K562 (cell line): Measurements from ENCODE around the gene ITPR3. TPM values are rescaled to one million over a fixed set of nuclear protein-coding genes. Genes with fewer than 3 reads are reported as not detected.
A peak's percentile ranks its signal among the peaks of the same experiment; 100 is the strongest.

Source experiments
- ATAC-seq: fragments of 200-7000 bp; cut with Tn5 transposase; 3 replicates; pipeline ENCODE4 v1.9.1; 2020; ENCODE audit warnings: moderate library complexity
- BruUV-seq: library from RNA; stranded (reverse); fragments of 400-500 nt; replicated peaks from 2 replicates; lab custom pipeline; 2021; lab: Mats Ljungman, UMichigan
- CTCF ChIA-PET: fragments of 300-600 bp; formaldehyde crosslinking; extraction: SDS; loops from one replicate; lab custom pipeline; 2021; ENCODE audit warnings: low intra/inter-chr PET ratio; lab: Yijun Ruan, JAX
- POLR2A ChIA-PET: fragments of 300-600, 350-650 bp; sonication (Branson Sonifier 250); formaldehyde crosslinking; extraction: SDS; loops from one replicate; lab custom pipeline; 2021; ENCODE audit warnings: antibody characterized with exemption, inconsistent platforms; lab: Yijun Ruan, JAX
- DNase-seq, 4 experiments: peaks; one replicate each; pipeline versions ENCODE4 v3.0.0 to v3.0.0-alpha.2; 2011 to 2018; ENCODE audit warnings: low spot score in 3 of 4, mixed read lengths in 3 of 4; ENCODE audit errors: extremely low read depth in 1 of 4
- FAIRE-seq: peaks from 2 replicates; lab custom pipeline; 2011; peaks lifted over from hg19 to GRCh38; lab: Jason Lieb, UNC
- H2AFZ ChIP-seq: 2 replicates; pipeline ENCODE4 v1.6.0; 2011; ENCODE audit warnings: low read depth, low read length, control low read depth, inconsistent platforms
- H3K27ac ChIP-seq: fragments of 200-600 bp; 3 replicates; pipeline ENCODE4 v1.8.0; 2011; ENCODE audit warnings: low read depth, mild to moderate bottlenecking, control low read depth, inconsistent platforms, low read length, moderate library complexity, mixed read lengths; ENCODE audit errors: extremely low read depth
- H3K27me3 ChIP-seq, 2 experiments: fragments of 300-600 bp in 1 of 2; 2 replicates in 1 of 2; 3 replicates in 1 of 2; pipeline versions ENCODE4 v1.6.0 to v1.8.0; 2011; ENCODE audit warnings: inconsistent platforms in 2 of 2, low read length in 2 of 2, mild to moderate bottlenecking in 1 of 2, mixed read lengths in 1 of 2, moderate library complexity in 1 of 2; ENCODE audit not compliant: control insufficient read depth in 2 of 2, insufficient read depth in 2 of 2
- H3K36me3 ChIP-seq: fragments of 300-600 bp; 3 replicates; pipeline ENCODE4 v1.8.0; 2011; ENCODE audit warnings: mild to moderate bottlenecking, low read length, inconsistent platforms; ENCODE audit not compliant: control insufficient read depth, insufficient read depth
- H3K4me1 ChIP-seq, 2 experiments: fragments of 200-600 bp in 1 of 2; replicated peaks in 1 of 2; 2 replicates in 1 of 2; 3 replicates in 1 of 2; pipeline versions ENCODE4 v1.5.1 to v1.8.0; 2011; ENCODE audit warnings: inconsistent platforms in 2 of 2, low read length in 2 of 2, mild to moderate bottlenecking in 1 of 2, mixed read lengths in 1 of 2, moderate library complexity in 1 of 2; ENCODE audit not compliant: control insufficient read depth in 2 of 2, insufficient read depth in 2 of 2
- H3K4me2 ChIP-seq: 2 replicates; pipeline ENCODE4 v1.6.1; 2011; ENCODE audit warnings: low read length, control low read depth, inconsistent platforms, mixed read lengths; ENCODE audit not compliant: insufficient read depth
- H3K4me3 ChIP-seq: fragments of 200-600 bp; sonication (generic), shearing (Covaris generic); 2 replicates; pipeline ENCODE4 v1.5.1; 2016; ENCODE audit warnings: control low read depth, inconsistent platforms
- H3K79me2 ChIP-seq: fragments of 200-600 bp; 3 replicates; pipeline ENCODE4 v1.8.0; 2011; ENCODE audit warnings: low read length, inconsistent platforms; ENCODE audit not compliant: control insufficient read depth, insufficient read depth
- H3K9ac ChIP-seq, 2 experiments: 2 replicates each; pipeline versions ENCODE4 v1.6.0 to v1.6.1; 2011; ENCODE audit warnings: low read depth in 2 of 2, low read length in 2 of 2, control low read depth in 1 of 2, inconsistent platforms in 1 of 2, mild to moderate bottlenecking in 1 of 2, mixed read lengths in 1 of 2; ENCODE audit not compliant: insufficient read depth in 1 of 2
- H3K9me1 ChIP-seq: one replicate; pipeline ENCODE4 v1.6.0; 2011; ENCODE audit warnings: inconsistent platforms, mild to moderate bottlenecking, low read length, moderate library complexity; ENCODE audit not compliant: control insufficient read depth, insufficient read depth
- H3K9me3 ChIP-seq: replicated peaks from 2 replicates; pipeline ENCODE4 v1.5.1; 2011; ENCODE audit warnings: low read depth, low read length, inconsistent platforms; ENCODE audit not compliant: control insufficient read depth, insufficient read depth
- H4K20me1 ChIP-seq: replicated peaks from 2 replicates; pipeline ENCODE4 v1.6.1; 2011; ENCODE audit warnings: low read length, inconsistent platforms, mixed read lengths; ENCODE audit not compliant: control insufficient read depth, insufficient read depth
- ARNT ChIP-seq, 2 experiments: fragments of 450-650 bp; IDR thresholded peaks; 2 replicates each; pipeline ENCODE4 v1.6.1; 2016; ENCODE audit warnings: mild to moderate bottlenecking in 1 of 2
- ELF2 ChIP-seq: fragments of 250-450 bp; sonication (Bioruptor Pico); IDR thresholded peaks from 2 replicates; pipeline ENCODE4 v1.5.0; 2021; ENCODE audit warnings: mild to moderate bottlenecking
- ERF ChIP-seq: fragments of 450-650 bp; formaldehyde crosslinking; IDR thresholded peaks from 2 replicates; pipeline ENCODE4 v1.4.0; 2020; ENCODE audit warnings: mild to moderate bottlenecking, mixed read lengths
- KDM4B ChIP-seq, 2 experiments: fragments of 450-650 bp in 1 of 2; sonication (generic) in 1 of 2; IDR thresholded peaks; 2 replicates each; pipeline ENCODE4 v1.6.1; 2016 to 2017; ENCODE audit warnings: borderline replicate concordance in 2 of 2, antibody characterized with exemption in 1 of 2, low read depth in 1 of 2, mild to moderate bottlenecking in 1 of 2
- MEF2D ChIP-seq: conservative IDR thresholded peaks from 2 replicates; pipeline ENCODE4 v1.6.1; 2016; ENCODE audit warnings: low read depth, missing genetic modification characterization, missing compliant biosample characterization
- NBN ChIP-seq: fragments of 450-650 bp; IDR thresholded peaks from 2 replicates; pipeline ENCODE4 v1.6.1; 2016; ENCODE audit warnings: low read depth, mild to moderate bottlenecking
- PHF21A ChIP-seq: fragments of 450-650 bp; IDR thresholded peaks from 2 replicates; pipeline ENCODE4 v1.6.1; 2017; ENCODE audit warnings: low read depth, borderline replicate concordance
- PKNOX1 ChIP-seq: fragments of 450-650 bp; IDR thresholded peaks from 2 replicates; pipeline ENCODE4 v1.6.1; 2016
- RBM17 ChIP-seq: fragments of 200-400 bp; formaldehyde crosslinking; IDR thresholded peaks from 2 replicates; pipeline ENCODE4 v1.6.1; 2017; ENCODE audit warnings: low read depth, mild to moderate bottlenecking, low read length, borderline replicate concordance
- ZC3H8 ChIP-seq: fragments of 450-650 bp; IDR thresholded peaks from 2 replicates; pipeline ENCODE4 v1.6.1; 2017
- ZNF217 ChIP-seq: sonication (generic); formaldehyde crosslinking; IDR thresholded peaks from 2 replicates; pipeline ENCODE4 v1.8.0; 2022; ENCODE audit warnings: mild to moderate bottlenecking, missing genetic modification reagents
- ZNF699 ChIP-seq: fragments of 250-450 bp; sonication (Bioruptor Pico); IDR thresholded peaks from 2 replicates; pipeline ENCODE4 v1.8.0; 2021; ENCODE audit warnings: mild to moderate bottlenecking, moderate library complexity; ENCODE audit not compliant: insufficient replicate concordance
- WGBS: fragments of 100-300 bp; shearing (Covaris generic); methylation state at CpG from one replicate; pipeline ENCODE4 v1.1.6; 2016; ENCODE audit warnings: low coverage, mixed read lengths; ENCODE audit not compliant: insufficient coverage; ENCODE audit errors: missing lambda C conversion rate; 5-methylcytosine and 5-hydroxymethylcytosine counted together
- in situ Hi-C: fragments of 300-500 bp; cut with MboI; formaldehyde crosslinking; loops from 4 replicates; pipeline ENCODE4 v1.15.0; 2018; ENCODE audit warnings: inconsistent platforms, mixed read lengths
- intact Hi-C: fragments of 100-400 bp; cut with micrococcal nuclease; formaldehyde crosslinking; loops from 2 replicates; pipeline ENCODE4 v1.14.2; 2022
- polyA plus RNA-seq, 8 experiments: library from polyadenylated mRNA; depleted of rRNA in 4 of 8; stranded (reverse) in 5 of 8; unstranded in 3 of 8; fragments of >200 nt; fragmentation: Nextera tagmentation in 2 of 8; fragmentation: Illumina TruSeq in 1 of 8; extraction: Ambion mirVana in 2 of 8; extraction: Trizol in 1 of 8; gene quantifications; 2 replicates each; pipeline versions ENCODE4 v1.2.1 to v1.2.3, GENCODE V29; 2011 to 2014; ENCODE audit warnings: inconsistent platforms in 1 of 8, missing spikeins in 1 of 8
- total RNA-seq, 7 experiments: library from RNA; depleted of rRNA in 6 of 7; stranded (reverse); fragments of >200 nt in 6 of 7; fragmentation: Illumina TruSeq in 2 of 7; extraction: Trizol in 2 of 7; gene quantifications; 2 replicates each; pipeline versions ENCODE4 v1.2.1 to v1.2.3, GENCODE V29; 2011 to 2021; ENCODE audit warnings: low replicate concordance in 1 of 7
- TF ChIP-seq, protein P1 (sequence below): fragments of 250-450 bp; sonication (Bioruptor Pico); IDR thresholded peaks from 2 replicates; pipeline ENCODE4 v1.4.0; 2020; ENCODE audit warnings: borderline replicate concordance

The ITPR3 gene
- total and polyA plus RNA-seq, 9 of the 15 experiments (the other 6 are each of a cell fraction or from before 2014, with no cell fraction given), result 0.39 to 35.7 (median 13.2) TPM

- Histone ChIP-seq H3K36me3 (no peaks in the 10 kb centered on the region), H3K9ac (peak overlapping the region in 1 of 2 experiments; percentile 6; a peak in 1 of 4 replicates), H3K27me3 (no peaks in the 10 kb centered on the region), H3K79me2 (no peaks in the 10 kb centered on the region), H3K9me3 (no peaks in the 10 kb centered on the region), H4K20me1 (no peaks in the 10 kb centered on the region), H3K4me3 (no peak overlapping the region), H3K9me1 (peaks cover 2% of the 10 kb centered on the region), H3K27ac (no peak overlapping the region), H3K4me2 (peak overlapping the region; percentile 6; the same call in 1 of the 2 replicates), H3K4me1 (peaks cover 18 to 25% of the 10 kb centered on the region in 2 experiments), H2AFZ (peak overlapping the region; percentile 95)
- POLR2A ChIA-PET, result interaction anchor here (0.6 kb wide), 1 partner anchor 12 kb away, joined by 3 read pairs; no protein-coding TSS in a partner anchor
- CTCF ChIA-PET, result interaction anchor here (1.0 to 2.8 kb wide), 4 partner anchors 87 to 176 kb away, joined by 3 to 20 read pairs (median 13); no protein-coding TSS in a partner anchor
- 54% methylated on average over 9 of the region's 9 CpGs for WGBS
- no peak for FAIRE-seq
- in situ Hi-C loops (loop anchor here (5.0 to 10.0 kb wide), 3 partner anchors 116 to 419 kb away; no protein-coding TSS in a partner anchor), intact Hi-C loops (no loop called here)
- TF ChIP-seq, protein P1, sequence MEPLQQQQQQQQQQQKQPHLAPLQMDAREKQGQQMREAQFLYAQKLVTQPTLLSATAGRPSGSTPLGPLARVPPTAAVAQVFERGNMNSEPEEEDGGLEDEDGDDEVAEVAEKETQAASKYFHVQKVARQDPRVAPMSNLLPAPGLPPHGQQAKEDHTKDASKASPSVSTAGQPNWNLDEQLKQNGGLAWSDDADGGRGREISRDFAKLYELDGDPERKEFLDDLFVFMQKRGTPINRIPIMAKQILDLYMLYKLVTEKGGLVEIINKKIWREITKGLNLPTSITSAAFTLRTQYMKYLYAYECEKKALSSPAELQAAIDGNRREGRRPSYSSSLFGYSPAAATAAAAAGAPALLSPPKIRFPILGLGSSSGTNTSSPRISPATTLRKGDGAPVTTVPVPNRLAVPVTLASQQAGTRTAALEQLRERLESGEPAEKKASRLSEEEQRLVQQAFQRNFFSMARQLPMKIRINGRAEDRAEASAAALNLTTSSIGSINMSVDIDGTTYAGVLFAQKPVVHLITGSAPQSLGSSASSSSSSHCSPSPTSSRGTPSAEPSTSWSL, result no peak
- TF ChIP-seq ZNF699 (no peak), ZNF217 (CRISPR knock-in tag) (no peak), KDM4B (IDR thresholded peaks at IDR 0.05; ENCODE audit: borderline replicate concordance in 2 of 2, low read depth in 1 of 2) (no peak), PKNOX1 (no peak), PHF21A (no peak), MEF2D (no peak), ELF2 (CRISPR knock-in tag) (no peak), RBM17 (no peak), ZC3H8 (no peak), ARNT (IDR thresholded peaks at IDR 0.05) (no peak), ERF (CRISPR knock-in tag) (no peak), NBN (no peak)
- BruUV-seq, result no TSS peak
- ATAC-seq, result no peak
- DNase-seq, result no peak
Measured at GRCh38 chr6:33586108-33586640, 34.9 kb upstream of the ITPR3 start.
